Measurements from ENCODE around the gene CIRBP. TPM values are rescaled to one million over a fixed set of nuclear protein-coding genes. Genes with fewer than 3 reads are reported as not detected.

Gene CIRBP
- total and polyA plus RNA-seq, 2 of the 13 experiments (the other 11 are each of a cell fraction or from before 2014, with no cell fraction given): 133 to 140 TPM

DNA sequence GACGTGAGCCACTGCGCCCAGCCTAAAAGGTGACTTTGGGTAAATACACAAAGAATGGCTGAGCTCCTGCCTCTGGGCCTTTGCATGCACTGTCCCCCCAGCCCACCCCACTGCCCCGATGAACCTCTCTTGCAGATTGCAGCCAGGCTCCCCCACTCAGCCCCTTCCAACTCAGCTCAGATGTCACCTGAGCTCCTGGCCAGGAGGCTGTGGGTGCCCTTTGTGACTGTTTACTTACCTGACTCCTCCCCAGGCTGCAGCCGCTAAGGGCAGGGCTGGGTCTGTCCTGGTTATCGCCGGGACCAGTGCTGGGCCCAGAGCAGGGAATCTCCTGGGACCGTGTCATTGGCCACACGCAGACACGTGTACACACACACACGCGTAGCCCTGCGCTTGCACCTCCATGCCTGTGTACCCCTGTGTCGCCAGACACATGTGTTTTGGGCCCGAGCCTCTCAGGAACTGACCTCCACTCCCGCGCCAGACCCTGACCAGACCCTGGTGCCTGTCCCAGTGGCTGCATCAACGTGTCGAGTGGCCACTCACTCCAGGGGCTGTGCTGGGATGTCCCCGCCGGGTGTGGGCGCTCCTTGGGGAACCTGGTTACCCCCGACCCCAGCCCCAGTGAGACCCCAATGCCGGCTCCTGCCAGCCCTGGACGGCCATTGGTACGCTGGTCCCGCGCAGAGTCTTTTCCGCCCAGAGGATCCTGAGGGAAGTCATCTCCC lies 35.2 kb downstream of the CIRBP start (continued):
- no peak for TF ChIP-seq ZNF512 (CRISPR knock-in tag; IDR thresholded peaks at IDR 0.05)
- peak; percentile 48; the same call in 1 of the 2 replicates for TF ChIP-seq CREB1 (IDR thresholded peaks at IDR 0.05)
- TF ChIP-seq CREB1 (CRISPR knock-in tag; IDR thresholded peaks at IDR 0.05): no peak
- no peak for TF ChIP-seq THAP8 (CRISPR knock-in tag; IDR thresholded peaks at IDR 0.05; ENCODE audit: borderline replicate concordance)
- peak; percentile 25 for TF ChIP-seq AGO2 (optimal IDR thresholded peaks at IDR 0.05; ENCODE audit: low read depth, low read length)
- no peak for TF ChIP-seq TRIM24 (CRISPR knock-in tag; IDR thresholded peaks at IDR 0.05)
- TF ChIP-seq ZNF160 (CRISPR knock-in tag; IDR thresholded peaks at IDR 0.05): no peak
- no peak for TF ChIP-seq YEATS2 (CRISPR knock-in tag; IDR thresholded peaks at IDR 0.05; ENCODE audit: borderline replicate concordance)
- TF ChIP-seq IKZF4 (CRISPR knock-in tag; IDR thresholded peaks at IDR 0.05; ENCODE audit: borderline replicate concordance, low read depth, not compliant biosample characterization): no peak
- no peak for TF ChIP-seq MIER3 (CRISPR knock-in tag; IDR thresholded peaks at IDR 0.05; ENCODE audit: borderline replicate concordance)
- no peak for TF ChIP-seq ZFAT (CRISPR knock-in tag; conservative IDR thresholded peaks at IDR 0.05)
- 0 out of 2 replicates have a peak, but pooled peaks have one; percentile 58 for TF ChIP-seq MATR3 (CRISPR knock-in tag; IDR thresholded peaks at IDR 0.05)
- TF ChIP-seq ZNF770 (CRISPR knock-in tag; IDR thresholded peaks at IDR 0.05): peak; percentile 53; the same call in 1 of the 2 replicates
- TF ChIP-seq ZNF552 (CRISPR knock-in tag; IDR thresholded peaks at IDR 0.05; ENCODE audit: borderline replicate concordance): no peak
- TF ChIP-seq ZNF354B (CRISPR knock-in tag; IDR thresholded peaks at IDR 0.05): no peak
- no peak for TF ChIP-seq CAMTA2 (CRISPR knock-in tag; IDR thresholded peaks at IDR 0.05; ENCODE audit: borderline replicate concordance)
- TF ChIP-seq, protein P1, sequence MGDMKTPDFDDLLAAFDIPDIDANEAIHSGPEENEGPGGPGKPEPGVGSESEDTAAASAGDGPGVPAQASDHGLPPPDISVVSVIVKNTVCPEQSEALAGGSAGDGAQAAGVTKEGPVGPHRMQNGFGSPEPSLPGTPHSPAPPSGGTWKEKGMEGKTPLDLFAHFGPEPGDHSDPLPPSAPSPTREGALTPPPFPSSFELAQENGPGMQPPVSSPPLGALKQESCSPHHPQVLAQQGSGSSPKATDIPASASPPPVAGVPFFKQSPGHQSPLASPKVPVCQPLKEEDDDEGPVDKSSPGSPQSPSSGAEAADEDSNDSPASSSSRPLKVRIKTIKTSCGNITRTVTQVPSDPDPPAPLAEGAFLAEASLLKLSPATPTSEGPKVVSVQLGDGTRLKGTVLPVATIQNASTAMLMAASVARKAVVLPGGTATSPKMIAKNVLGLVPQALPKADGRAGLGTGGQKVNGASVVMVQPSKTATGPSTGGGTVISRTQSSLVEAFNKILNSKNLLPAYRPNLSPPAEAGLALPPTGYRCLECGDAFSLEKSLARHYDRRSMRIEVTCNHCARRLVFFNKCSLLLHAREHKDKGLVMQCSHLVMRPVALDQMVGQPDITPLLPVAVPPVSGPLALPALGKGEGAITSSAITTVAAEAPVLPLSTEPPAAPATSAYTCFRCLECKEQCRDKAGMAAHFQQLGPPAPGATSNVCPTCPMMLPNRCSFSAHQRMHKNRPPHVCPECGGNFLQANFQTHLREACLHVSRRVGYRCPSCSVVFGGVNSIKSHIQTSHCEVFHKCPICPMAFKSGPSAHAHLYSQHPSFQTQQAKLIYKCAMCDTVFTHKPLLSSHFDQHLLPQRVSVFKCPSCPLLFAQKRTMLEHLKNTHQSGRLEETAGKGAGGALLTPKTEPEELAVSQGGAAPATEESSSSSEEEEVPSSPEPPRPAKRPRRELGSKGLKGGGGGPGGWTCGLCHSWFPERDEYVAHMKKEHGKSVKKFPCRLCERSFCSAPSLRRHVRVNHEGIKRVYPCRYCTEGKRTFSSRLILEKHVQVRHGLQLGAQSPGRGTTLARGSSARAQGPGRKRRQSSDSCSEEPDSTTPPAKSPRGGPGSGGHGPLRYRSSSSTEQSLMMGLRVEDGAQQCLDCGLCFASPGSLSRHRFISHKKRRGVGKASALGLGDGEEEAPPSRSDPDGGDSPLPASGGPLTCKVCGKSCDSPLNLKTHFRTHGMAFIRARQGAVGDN (CRISPR knock-in tag; IDR thresholded peaks at IDR 0.05): peak; percentile 92
- no peak for TF ChIP-seq NFE2L1 (CRISPR knock-in tag; IDR thresholded peaks at IDR 0.05; ENCODE audit: borderline replicate concordance)
- no peak; the same call in 1 of the 2 replicates for TF ChIP-seq ZBTB34 (CRISPR knock-in tag; IDR thresholded peaks at IDR 0.05)

Data from HepG2 (cell line).